Stimulated activated CD8-positive, alpha-beta memory T cell treated with anti-CD3 and anti-CD28 coated beads, Interleukin-15, amount 100 ng/mL, for 48 hours (primary cell): ENCODE results near the gene JCHAIN.
"Not testable (repeated sequence)": the region's sequence is repeated elsewhere in the genome, so short reads cannot be mapped to it uniquely, and the experiment has no call there.

Experiments used
- DNase-seq, 2 donors: peaks; one replicate each; pipeline ENCODE4 v3.0.0-alpha.2; 2020; ENCODE audit warnings: low read depth in 2 of 2

Gene JCHAIN

DNA sequence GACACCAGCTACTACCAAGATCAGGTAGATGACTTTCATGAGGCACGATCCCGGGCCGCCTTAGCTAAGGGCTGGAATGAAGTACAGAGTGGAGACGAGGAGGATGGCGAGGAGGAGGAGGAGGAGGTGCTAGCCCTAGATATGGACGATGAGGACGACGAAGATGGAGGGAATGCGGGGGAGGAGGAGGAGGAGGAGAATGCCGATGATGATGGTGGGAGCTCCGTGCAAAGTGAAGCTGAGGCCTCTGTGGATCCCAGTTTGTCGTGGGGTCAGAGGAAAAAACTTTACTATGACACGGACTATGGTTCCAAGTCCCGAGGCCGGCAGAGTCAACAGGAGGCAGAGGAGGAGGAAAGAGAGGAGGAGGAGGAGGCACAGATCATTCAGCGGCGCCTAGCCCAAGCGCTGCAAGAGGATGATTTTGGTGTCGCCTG, 22.5 kb upstream of the JCHAIN start:
- DNase-seq: no peak

DNA sequence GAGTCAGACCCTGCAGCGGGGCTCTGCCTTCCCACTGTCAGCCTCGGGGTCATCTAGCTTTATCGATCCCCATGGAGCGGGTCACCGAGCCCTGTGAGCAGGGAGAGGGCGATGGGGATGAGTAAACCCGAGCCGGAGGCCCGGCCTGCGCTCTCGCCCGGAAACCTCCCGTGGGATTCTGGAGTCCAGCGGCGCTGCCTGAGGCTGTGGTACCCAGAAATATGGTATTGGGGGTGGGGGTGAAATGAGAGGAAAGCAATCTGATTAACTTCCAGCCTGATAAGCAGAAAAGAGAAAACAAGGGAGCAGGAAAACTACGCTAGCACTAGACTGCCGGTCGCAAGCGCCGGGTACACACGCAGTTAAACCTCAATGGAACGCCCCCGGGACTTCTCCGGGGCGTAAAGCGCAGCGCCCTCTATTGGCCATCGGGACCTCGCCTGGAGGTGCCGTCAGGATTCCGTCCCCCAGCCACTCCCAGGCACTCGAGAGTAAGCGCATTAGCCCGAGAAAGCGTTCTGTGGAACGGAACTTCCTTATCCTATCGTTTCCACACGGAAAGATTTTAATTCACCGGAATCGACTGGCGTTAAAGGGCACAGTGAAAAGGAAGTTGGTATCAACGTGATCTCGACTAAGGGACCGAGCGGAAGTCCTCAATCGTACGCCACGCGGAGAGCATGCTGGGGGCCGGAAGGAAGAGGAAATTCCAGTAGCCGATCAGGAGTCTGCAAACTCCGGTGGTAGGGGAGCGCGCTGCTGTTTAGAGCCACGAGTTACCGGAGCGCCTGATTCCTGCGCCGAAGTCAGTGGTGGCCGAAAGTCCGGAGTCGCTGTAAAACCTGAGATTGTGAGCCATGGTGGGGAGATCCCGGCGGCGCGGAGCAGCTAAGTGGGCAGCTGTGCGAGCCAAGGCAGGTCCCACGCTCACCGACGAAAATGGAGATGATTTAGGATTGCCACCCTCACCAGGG, 21.8 kb upstream of the JCHAIN start, which contains the start of gene UTP3:
UTP3 (plus strand) TSS at position 712 of the 974 bp plus-strand sequence; CDS start at position 858, 146 bp downstream.
- DNase-seq: peak; percentile 89 to 90

DNA sequence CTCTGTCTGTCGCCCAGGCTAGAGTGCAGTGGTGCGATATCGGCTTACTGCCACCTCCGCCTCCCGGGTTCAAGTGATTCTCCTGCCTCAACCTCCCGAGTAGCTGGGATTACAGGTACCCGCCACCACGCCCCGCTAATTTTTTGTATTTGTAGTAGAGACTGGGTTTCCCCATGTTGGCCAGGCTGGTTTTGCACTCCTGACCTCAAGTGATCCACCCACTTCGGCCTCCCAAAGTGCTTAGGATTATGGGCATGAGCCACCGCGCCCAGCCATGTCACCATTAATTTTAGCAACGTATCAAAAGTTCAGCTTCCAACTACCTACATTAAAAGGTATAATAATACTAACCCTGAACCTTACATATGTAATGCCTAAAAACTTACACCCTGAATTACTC, 21.1 kb upstream of the JCHAIN start:
- peak in 1 of 2 donors; percentile 5 for DNase-seq

DNA sequence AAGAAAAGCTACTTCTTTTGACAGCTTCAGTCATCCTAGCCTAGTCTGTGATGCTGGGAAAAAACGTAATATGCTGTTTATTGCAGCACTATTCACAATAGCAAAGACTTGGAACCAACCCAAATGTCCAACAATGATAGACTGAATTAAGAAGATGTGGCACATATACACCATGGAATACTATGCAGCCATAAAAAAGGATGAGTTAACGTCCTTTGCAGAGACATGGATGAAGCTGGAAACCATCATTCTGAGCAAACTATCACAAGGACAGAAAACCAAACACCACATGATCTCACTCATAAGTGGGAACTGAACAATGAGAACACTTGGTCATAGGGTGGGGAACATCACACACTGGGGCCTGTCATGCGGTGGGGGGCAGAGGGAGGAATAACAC, 15.8 kb upstream of the JCHAIN start:
- not testable (repeated sequence) for DNase-seq

DNA sequence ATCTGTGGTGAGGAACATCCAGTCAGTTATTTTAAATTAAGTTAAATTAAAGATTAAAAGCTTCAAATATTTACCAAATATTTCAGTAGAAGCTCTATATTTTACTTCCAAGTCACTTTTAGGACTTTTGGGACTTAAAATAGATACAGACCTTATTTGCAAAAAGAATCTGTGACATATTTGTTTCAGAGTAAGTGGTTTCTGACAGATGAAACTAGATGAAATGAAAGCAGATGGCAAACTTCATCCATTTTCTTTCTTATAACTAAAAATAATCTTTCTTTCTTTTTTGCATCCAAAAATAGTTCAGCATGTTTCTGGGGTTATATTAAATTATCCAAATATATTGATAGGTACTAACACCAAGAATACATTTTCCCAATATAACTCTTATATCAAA, 15.4 kb upstream of the JCHAIN start:
- no peak for DNase-seq

DNA sequence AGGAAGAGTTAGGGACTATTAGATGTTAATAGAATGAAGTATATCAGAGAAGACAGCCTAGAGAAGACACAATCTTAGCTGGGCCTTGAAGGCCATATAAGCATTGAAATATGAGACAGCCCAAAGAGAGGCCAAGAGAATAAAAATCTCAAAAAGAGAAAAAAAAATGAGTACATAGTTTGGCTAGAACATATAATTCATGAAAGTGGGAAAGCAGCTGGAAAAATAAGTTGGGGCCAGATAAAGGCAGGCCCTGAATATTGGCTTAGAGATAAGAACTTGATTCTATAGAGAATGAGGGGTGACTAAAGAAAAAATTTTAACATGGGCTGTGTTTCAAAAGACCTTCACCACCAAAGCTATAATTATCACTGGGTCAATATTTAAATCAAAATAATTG, 14.6 kb upstream of the JCHAIN start:
- DNase-seq: no peak

DNA sequence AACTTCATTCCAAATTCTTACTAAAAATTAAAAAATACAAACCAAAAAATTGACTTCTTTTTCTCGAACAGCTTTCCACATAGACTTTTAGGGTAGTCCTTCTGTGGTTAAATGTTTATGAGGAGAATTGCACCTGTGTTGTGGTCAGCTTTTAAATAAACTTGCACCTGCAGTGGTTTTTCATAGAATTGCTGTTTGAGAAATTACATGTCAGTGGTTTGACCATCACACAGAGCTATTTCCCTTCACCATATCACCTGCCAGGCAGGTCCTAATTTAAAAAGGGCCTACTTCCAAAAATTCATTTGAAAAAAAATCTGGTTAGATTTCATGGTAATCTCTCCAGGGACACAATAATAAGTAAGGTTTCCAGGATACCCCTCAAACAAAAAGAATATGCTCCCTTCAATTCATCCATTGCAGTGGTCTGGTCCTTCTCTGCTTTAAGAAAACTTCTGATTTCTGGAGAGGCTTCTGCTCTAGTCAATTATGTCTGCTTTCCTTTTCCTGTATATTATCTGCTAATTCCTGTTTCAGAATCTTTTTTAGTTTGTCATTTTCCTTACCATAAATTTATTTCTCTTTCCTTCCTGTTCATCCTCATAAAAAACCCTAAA, 12.2 kb upstream of the JCHAIN start:
- no peak for DNase-seq

DNA sequence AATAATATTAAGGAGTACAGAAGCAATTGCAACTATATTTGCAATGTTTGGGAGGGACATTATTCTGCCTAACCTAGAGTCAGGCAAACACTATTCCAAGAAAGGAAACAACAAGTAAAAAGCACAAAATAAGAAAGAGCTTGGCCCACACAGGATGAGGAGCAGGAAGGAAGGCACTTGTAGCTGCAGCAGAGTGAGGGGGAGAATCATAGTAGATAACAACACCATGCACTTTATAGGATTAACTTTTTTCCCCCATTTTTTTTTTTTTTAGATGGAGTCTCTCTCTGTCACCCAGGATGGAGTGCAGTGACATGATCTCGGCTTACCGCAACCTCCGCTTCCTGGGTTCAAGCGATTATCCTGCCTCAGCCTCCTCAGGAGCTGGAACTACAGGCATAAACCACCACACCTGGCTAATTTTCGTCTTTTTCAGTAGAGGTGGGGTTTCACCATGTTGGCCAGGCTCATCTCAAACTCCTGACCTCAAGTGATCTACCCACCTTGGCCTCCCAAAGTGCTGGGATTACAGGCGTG, 10.3 kb upstream of the JCHAIN start:
- no peak for DNase-seq

DNA sequence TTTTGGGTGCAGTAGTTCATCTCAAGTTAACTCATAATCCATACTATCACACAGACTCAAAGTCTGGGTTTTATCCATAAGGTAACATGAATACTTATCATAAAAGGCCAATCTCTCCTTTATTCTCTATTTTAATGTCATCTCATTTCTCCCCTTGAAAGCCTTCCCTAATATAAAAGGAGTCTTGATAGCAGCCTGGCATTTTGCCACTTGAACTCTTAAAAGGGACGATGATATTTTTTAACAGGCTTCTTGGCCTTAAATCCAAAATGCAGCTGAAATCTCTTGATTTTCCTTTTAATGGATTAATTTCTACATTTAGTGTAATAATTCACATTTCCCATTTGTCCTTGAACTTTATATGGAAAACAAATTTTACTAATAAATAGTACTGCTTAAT, 8.4 kb upstream of the JCHAIN start:
- no peak for DNase-seq

DNA sequence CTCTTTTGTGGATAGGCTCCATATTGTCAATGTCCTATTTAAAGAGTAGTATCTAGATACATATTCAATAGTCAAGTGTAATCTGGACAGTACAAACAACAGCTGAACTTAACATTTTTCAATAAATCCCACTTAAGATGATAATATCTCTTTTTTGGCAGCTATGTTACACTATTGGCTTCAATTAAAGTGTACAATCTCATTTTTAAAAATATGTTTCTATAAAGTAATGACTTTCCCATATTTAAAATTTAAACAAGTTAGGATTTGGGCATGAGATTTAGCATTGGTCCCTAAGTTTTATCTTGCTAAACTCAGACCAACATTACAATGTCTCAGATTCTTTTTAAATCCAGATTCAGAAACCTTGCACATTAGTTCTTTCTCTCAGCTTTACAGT, 7.9 kb upstream of the JCHAIN start:
- no peak for DNase-seq

DNA sequence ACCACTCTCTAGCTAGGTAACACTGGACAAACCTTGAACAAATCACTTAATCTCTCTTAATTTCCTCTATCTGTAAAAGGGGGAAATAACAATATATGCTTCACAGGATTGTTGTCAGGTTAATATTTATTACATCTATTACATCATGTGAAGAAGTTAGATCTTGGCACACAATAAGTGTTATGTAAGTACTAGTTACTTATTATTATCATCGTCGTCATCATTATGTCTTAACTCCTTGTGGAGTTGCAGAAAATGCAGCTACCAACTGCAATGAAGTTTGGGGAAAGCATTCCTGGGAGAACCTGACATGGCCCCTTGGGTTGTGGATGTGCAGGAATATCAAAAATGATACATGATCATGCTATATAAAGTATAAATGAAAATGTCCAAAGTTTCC, 4.8 kb upstream of the JCHAIN start:
- no peak for DNase-seq

DNA sequence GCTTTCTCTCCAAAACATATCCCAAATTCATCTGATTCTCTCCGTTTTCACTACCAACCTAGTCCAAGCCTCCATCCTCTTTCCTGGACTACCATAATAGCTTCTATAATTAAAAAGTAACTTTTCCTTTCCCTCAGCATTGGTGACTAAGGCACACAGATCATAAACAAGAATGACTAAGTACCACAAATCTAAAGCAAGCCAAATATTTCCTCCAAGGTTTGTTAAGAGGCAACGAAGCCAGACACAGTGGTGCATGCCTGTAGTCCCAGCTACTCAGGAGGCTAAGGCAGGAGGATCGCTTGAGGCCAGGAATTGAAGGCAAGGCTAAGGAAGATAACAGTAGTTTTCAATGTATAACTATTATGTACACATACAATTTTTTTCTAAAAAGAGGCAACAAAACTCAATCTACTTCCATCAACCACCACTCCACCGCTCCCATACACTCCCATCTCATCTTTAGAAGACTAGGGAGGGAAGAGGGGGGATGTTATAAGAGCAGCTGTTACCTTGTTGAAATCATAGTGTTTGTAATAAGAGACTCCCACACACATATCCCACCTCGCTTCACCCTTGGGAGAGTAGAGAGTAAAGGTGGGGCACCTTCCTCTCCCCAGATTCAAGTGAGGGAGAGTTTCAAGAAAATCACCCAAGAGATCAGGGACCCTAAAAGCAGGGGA, 4.2 kb upstream of the JCHAIN start:
- no peak for DNase-seq

DNA sequence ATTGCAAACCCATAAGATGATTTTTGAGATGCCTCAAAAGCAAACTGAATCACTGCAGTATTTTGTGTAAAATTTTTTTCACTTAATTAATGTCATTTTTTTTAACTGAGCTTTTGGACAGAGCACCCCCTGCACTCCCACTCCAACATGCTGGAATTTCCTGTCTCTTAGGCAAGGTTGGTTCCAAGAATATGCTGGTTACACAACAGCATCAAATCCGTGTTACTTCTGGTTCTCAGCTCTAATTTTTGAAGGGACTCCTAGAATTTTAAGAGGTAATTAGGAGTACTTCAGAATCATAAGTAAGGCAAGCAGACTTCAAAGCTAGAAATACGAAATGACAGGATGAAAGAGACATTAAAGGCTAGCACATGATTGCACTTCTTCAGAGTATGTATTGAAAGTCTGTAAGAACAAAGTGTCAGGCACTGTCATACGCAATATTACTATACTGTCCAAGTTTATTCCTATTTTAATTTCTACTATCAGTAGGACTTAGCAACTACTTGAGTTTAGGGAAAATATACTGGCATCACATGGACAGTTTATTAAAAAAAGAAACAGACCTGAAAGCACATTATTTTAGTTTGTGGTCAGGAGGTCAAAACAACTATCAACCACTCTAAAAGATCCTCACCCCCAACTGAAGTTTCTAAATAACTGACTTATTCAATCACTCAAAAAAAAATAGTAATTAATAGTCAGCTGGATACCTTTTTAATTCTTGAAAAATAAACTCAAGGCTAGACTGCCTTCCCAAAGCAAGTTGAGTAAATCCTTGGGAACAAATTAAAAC, 1.6 kb upstream of the JCHAIN start:
- no peak for DNase-seq

DNA sequence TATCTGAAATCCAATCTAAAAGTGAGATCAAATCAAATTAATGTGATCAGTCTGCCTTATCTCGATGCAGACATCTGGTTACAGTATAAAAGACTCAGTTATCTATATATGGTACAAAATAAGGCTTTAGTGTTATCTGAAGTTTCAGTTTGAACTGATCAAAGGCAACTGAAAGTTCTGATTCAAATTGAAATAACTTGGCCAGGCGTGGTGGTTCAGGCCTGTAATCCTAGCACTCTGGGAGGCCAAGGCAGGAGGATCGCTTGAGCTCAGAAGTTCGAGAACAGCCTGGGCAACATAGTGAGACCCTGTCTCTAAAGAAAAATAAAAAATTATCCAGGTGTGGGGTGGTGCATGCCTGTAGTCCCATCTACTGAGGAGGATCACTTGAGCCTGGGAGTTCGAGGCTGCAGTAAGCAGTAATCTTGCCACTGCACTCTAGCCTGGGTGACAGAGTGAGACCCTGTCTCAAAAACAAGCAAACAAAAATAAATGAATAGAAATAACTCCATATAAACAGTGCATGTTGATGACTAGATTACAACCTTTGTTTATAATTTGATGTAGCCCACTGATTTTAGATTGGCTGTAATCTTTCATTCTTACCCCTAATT, 4.9 kb downstream of the JCHAIN start:
- peak in 1 of 2 donors; percentile 6 for DNase-seq

DNA sequence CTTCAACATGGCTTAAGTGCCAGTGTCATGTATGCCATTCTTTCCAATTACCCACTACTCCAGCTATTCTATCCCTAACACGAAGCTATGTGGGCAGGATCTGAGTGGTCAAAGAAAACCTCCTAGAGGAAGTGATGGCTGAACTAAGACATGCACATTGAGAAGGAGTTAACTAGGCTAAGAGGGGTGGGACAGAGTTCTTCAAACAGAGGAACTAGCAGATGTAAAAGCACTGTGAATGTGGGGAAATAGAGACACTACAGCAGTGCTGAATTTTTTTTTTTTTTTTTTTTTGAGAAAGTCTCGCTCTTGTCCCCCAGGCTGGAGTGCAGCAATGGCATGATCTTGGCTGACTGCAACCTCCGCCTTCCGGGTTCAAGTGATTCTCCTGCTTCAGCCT, 6.2 kb downstream of the JCHAIN start:
- DNase-seq: no peak

DNA sequence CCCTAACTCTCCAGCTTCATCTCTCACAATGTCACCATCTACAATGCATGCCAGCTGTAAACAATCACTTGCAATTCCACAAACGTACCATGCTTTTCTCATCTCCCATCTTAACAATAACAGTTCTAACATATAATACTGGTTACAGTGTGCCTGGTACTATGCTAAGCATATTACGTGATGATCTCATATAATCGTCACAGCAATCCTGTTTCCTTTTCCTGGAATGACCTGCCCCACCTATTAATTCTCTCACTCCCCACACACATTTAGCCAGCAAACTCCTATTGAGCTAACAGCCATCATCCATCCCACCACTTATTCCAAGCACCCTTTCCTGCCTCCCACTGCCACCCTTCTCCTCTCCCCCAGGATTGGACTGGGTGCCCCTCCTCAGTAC, 7.9 kb downstream of the JCHAIN start:
- DNase-seq: no peak

DNA sequence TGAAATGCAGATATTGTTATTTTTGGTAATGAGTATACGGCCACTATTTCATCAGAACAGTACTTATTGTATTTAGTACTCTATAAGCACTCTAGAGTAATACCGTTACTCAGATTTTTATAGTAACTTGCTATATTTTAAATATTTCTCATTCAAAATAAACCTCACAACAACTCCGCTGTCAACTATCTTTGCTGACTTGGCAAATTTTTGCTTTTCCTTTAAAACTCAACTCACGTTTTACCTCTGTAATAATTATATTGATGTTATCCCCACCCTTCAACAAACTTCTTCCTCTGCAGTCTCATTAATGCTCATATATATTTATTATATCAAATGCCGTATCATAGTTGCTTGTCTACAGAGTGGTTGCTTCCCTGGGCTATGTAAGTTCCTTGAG, 9.0 kb downstream of the JCHAIN start:
- DNase-seq: no peak

DNA sequence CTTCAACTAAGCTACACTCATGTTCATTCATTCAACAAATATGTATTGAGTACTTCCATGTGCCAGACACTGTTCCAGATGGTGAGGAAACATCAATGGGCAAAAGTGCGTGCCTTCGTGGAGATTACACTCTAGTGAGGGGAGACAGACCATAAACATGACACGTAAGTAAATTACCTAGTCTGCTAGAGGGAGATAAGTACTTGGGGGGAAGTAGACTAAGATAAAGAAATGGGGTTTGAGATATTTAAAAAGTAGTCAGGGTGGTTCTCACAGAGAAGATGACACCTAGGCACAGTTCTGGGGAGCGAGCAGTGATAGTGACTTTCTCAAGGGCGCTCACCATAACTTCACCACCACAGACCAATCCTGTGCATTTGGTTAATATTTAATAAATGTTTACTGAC, 11.7 kb downstream of the JCHAIN start:
- no peak for DNase-seq

DNA sequence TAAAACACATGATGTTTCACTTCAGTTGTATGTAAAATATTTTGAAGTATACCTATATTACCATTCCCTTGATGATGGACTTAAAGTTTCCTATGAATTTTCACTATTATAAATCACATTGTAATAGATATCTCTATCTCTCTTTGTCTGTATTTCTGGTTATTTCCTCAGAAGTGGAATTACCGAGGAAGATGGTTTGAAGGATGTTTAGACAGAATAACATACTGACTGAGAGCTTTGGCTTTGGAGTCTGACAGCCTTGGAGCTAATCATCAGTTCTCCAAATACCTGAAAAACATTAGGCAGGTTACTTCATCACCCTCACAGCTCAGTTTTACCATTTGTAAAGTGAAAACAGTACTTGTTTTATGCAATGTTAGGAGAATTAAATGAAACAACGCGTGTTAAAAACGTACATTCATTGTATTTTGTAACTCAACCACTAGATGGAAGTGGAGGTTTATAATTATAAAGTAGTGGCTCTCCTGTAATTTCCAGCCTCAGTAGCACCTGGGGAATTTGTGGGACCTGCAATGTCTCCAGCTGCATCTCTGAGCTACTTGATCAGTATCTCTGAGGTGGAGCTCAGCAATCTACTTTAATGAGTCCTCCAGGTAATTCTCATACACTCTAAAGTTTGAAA, 14.3 kb downstream of the JCHAIN start:
- no peak for DNase-seq

DNA sequence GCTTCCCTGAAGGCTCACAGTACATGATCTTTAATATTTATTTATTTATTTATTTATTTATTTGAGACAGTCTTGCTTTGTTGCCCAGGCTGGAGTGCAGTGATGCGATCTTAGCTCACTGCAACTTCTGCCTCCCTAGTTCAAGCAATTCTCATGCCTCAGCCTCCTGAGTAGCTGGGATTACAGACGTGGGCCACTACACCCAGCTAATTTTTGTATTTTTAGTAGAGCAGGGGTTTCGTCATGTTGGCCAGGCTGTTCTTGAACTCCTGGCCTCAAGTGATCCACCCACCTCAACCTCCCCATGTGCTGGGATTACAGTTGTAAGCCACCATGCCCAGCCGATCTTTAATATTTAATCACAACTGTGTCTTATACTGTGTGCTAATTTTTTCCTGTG, 15.6 kb downstream of the JCHAIN start:
- not testable (repeated sequence) for DNase-seq
